GM11168 (cell line): ENCODE measurements around the gene SLBP.
"Not testable (repeated sequence)": the region's sequence is repeated elsewhere in the genome, so short reads cannot be mapped to it uniquely, and the experiment has no call there.

ENCODE experiments used
- in situ Hi-C: fragments of 300-500 bp; cut with MboI; formaldehyde crosslinking; loops from one replicate; pipeline ENCODE4 v1.12.0; 2022; ENCODE audit warnings: low sequenced_read_pairs; ENCODE audit not compliant: unreplicated experiment

SLBP gene

GRCh38 chr4:1683261-1683735 is 28.8 kb downstream of the SLBP start:
- in situ Hi-C loops = no loop called here

GRCh38 chr4:1682860-1683259 is 29.3 kb downstream of the SLBP start:
- in situ Hi-C loops = no loop called here

GRCh38 chr4:1678244-1678643 is 33.9 kb downstream of the SLBP start:
- in situ Hi-C loops = no loop called here

- in situ Hi-C loops = no loop called here
Observed at GRCh38 chr4:1676605-1677525, 35.3 kb downstream of the SLBP start.

- in situ Hi-C loops = no loop called here
Observed at GRCh38 chr4:1675802-1676137, 36.3 kb downstream of the SLBP start.

- in situ Hi-C loops = no loop called here
Observed at GRCh38 chr4:1675136-1675801, 36.9 kb downstream of the SLBP start.

GRCh38 chr4:1674682-1675081 is 37.4 kb downstream of the SLBP start:
- in situ Hi-C loops = no loop called here

- in situ Hi-C loops = no loop called here
Observed at GRCh38 chr4:1673671-1674070, 38.4 kb downstream of the SLBP start.

GRCh38 chr4:1671011-1671410 is 41.1 kb downstream of the SLBP start:
- in situ Hi-C loops = not testable (repeated sequence)

GRCh38 chr4:1670279-1670678 is 41.8 kb downstream of the SLBP start:
- in situ Hi-C loops = no loop called here

- in situ Hi-C loops = no loop called here
Observed at GRCh38 chr4:1669850-1670249, 42.3 kb downstream of the SLBP start.

- in situ Hi-C loops = no loop called here
Observed at GRCh38 chr4:1669270-1669669, 42.8 kb downstream of the SLBP start.

GRCh38 chr4:1668488-1668840 is 43.7 kb downstream of the SLBP start:
- in situ Hi-C loops = no loop called here

- in situ Hi-C loops = no loop called here
Observed at GRCh38 chr4:1667273-1667672, 44.8 kb downstream of the SLBP start.

- in situ Hi-C loops = no loop called here
Observed at GRCh38 chr4:1666391-1666790, 45.7 kb downstream of the SLBP start.

GRCh38 chr4:1664141-1664540 is 48.0 kb downstream of the SLBP start:
- in situ Hi-C loops = no loop called here

GRCh38 chr4:1663549-1663948 is 48.6 kb downstream of the SLBP start:
- in situ Hi-C loops = no loop called here

- in situ Hi-C loops = no loop called here
Observed at GRCh38 chr4:1661695-1662094, 50.4 kb downstream of the SLBP start.

GRCh38 chr4:1660948-1661677 is 51.0 kb downstream of the SLBP start:
- in situ Hi-C loops = no loop called here

GRCh38 chr4:1659104-1660043 is 52.7 kb downstream of the SLBP start:
- in situ Hi-C loops = no loop called here
